SU-DHL-6 (cell line): ENCODE measurements around the gene LONRF2.

ENCODE experiments used
- H2AFZ ChIP-seq: fragments of 200-600 bp; sonication (generic); 2 replicates; pipeline ENCODE4 v1.6.1; 2014; ENCODE audit warnings: low read depth, mild to moderate bottlenecking, moderate library complexity, mixed read lengths, antibody characterized with exemption, low read length; ENCODE audit not compliant: severe bottlenecking
- H3F3A ChIP-seq: fragments of 200-600 bp; shearing (Covaris generic); 2 replicates; pipeline ENCODE4 v1.6.0; 2016; ENCODE audit warnings: antibody characterized with exemption, mild to moderate bottlenecking; ENCODE audit not compliant: insufficient read depth
- H3K27ac ChIP-seq: fragments of 200-600 bp; sonication (generic); 2 replicates; pipeline ENCODE4 v1.5.1; 2016; ENCODE audit warnings: low read depth, mild to moderate bottlenecking, low read length, moderate library complexity, mixed read lengths
- H3K27me3 ChIP-seq: fragments of 200-600 bp; sonication (generic), shearing (Covaris generic); 2 replicates; pipeline ENCODE4 v1.6.0; 2014; ENCODE audit warnings: mild to moderate bottlenecking, low read length
- H3K36me3 ChIP-seq: fragments of 200-600 bp; sonication (generic); 2 replicates; pipeline ENCODE4 v1.6.1; 2014; ENCODE audit warnings: mild to moderate bottlenecking, low read length, mixed read lengths
- H3K4me2 ChIP-seq: fragments of 300-600, 200-600 bp; shearing (Covaris generic), sonication (generic); 2 replicates; pipeline ENCODE4 v1.6.0; 2014; ENCODE audit warnings: low read length, low read depth, mild to moderate bottlenecking; ENCODE audit not compliant: poor library complexity, severe bottlenecking
- H3K4me3 ChIP-seq: fragments of 200-600 bp; sonication (generic); 2 replicates; pipeline ENCODE4 v1.5.1; 2014; ENCODE audit warnings: antibody characterized with exemption, low read length, mild to moderate bottlenecking, mixed read lengths; ENCODE audit not compliant: insufficient read depth, poor library complexity, severe bottlenecking
- H3K79me2 ChIP-seq: fragments of 200-600 bp; sonication (generic); 2 replicates; pipeline ENCODE4 v1.6.1; 2014; ENCODE audit warnings: mild to moderate bottlenecking, low read length, moderate library complexity; ENCODE audit not compliant: insufficient read depth
- H3K9ac ChIP-seq: fragments of 200-600 bp; sonication (generic); 2 replicates; pipeline ENCODE4 v1.7.0; 2014; ENCODE audit warnings: mild to moderate bottlenecking, low read length
- H3K9me2 ChIP-seq: fragments of 200-600 bp; sonication (generic); replicated peaks from 2 replicates; pipeline ENCODE4 v1.6.1; 2014; ENCODE audit warnings: low read length; ENCODE audit not compliant: insufficient read depth
- H3K9me3 ChIP-seq: fragments of 200-600 bp; sonication (generic); 2 replicates; pipeline ENCODE4 v1.6.1; 2014; ENCODE audit warnings: low read length, mixed read lengths; ENCODE audit not compliant: insufficient read depth
- H4K20me1 ChIP-seq: fragments of 200-600 bp; sonication (generic); 2 replicates; pipeline ENCODE4 v1.6.1; 2014; ENCODE audit warnings: low read depth, mild to moderate bottlenecking, antibody characterized with exemption, low read length, moderate library complexity, mixed read lengths
- EZH2phosphoT487 ChIP-seq: fragments of 200-600 bp; sonication (generic), shearing (Covaris generic); conservative IDR thresholded peaks from 2 replicates; pipeline ENCODE4 v1.6.1; 2018; ENCODE audit warnings: mild to moderate bottlenecking, antibody characterized with exemption, low read length, moderate library complexity, mixed read lengths
- TF ChIP-seq, protein P1 (sequence below): fragments of 200-600 bp; sonication (generic); IDR thresholded peaks from one replicate; pipeline ENCODE4 v1.5.1; 2017; ENCODE audit warnings: antibody characterized with exemption, mild to moderate bottlenecking, low read length, moderate library complexity; ENCODE audit not compliant: insufficient read depth, poor library complexity, severe bottlenecking

The LONRF2 gene

DNA sequence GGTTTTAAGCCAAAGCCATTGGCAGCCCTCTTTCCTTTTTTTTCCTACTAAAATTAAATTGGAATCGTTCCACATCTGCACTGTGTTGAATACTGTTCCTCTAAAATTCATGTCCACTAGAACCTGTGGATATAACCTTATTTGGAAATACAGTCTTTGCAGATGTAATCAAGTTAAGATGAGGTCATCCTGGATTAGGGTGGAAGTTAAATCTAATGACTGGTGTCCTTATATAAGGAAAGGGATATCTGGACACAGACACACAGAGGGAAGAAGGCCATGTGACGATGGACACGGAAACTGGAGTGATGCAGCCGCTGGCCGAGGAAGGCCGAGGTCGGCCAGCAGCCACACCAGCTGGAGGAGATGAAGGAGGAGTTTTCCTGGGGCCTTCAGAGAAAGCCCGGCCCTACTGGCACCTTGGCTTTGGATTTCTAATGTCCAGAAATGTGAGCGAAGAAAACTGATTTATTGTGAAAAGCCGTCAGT lies 49.4 kb downstream of the LONRF2 start:
- no peak overlapping the region for H3K9ac ChIP-seq
- H3K9me3 ChIP-seq = no peaks in the 10 kb centered on the region
- H4K20me1 ChIP-seq = no peaks in the 10 kb centered on the region
- no peaks in the 10 kb centered on the region for H3K36me3 ChIP-seq
- H3K79me2 ChIP-seq = no peaks in the 10 kb centered on the region
- H3K4me2 ChIP-seq = no peak overlapping the region
- H3K27ac ChIP-seq = no peak overlapping the region
- H3K4me3 ChIP-seq = no peak overlapping the region
- H3K27me3 ChIP-seq = no peaks in the 10 kb centered on the region
- no peak overlapping the region for H2AFZ ChIP-seq
- no peaks in the 10 kb centered on the region for H3K9me2 ChIP-seq
- H3F3A ChIP-seq = no peaks in the 10 kb centered on the region
- TF ChIP-seq, protein P1, sequence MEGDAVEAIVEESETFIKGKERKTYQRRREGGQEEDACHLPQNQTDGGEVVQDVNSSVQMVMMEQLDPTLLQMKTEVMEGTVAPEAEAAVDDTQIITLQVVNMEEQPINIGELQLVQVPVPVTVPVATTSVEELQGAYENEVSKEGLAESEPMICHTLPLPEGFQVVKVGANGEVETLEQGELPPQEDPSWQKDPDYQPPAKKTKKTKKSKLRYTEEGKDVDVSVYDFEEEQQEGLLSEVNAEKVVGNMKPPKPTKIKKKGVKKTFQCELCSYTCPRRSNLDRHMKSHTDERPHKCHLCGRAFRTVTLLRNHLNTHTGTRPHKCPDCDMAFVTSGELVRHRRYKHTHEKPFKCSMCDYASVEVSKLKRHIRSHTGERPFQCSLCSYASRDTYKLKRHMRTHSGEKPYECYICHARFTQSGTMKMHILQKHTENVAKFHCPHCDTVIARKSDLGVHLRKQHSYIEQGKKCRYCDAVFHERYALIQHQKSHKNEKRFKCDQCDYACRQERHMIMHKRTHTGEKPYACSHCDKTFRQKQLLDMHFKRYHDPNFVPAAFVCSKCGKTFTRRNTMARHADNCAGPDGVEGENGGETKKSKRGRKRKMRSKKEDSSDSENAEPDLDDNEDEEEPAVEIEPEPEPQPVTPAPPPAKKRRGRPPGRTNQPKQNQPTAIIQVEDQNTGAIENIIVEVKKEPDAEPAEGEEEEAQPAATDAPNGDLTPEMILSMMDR = no peak
- no peak for TF ChIP-seq EZH2phosphoT487

DNA sequence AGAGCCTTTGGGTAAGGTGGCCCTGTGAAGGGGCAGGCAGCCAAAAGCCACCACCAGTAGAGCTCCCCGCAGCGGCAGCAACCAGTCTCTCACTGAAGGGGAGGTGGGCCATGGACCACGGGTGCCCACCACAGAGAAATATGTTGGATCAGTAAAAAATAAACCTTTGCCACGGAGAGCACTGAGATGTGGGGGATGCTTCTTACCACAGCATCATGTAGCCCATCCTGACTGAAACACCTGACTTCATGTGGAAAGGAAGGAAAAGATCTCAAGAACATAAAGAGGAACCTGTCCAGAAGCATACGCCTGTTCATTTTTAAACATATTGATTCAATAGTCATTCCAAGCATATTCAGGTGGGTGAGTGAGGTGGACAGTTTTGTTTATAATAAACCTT lies 51.1 kb downstream of the LONRF2 start:
- TF ChIP-seq, protein P1 = no peak
- TF ChIP-seq EZH2phosphoT487 = no peak
- Histone ChIP-seq H3K4me3 (no peak overlapping the region), H3F3A (no peaks in the 10 kb centered on the region), H3K4me2 (no peak overlapping the region), H3K27me3 (no peaks in the 10 kb centered on the region), H3K9me2 (no peaks in the 10 kb centered on the region), H4K20me1 (no peaks in the 10 kb centered on the region), H3K36me3 (no peaks in the 10 kb centered on the region), H2AFZ (no peak overlapping the region), H3K9me3 (no peaks in the 10 kb centered on the region), H3K9ac (no peak overlapping the region), H3K79me2 (no peaks in the 10 kb centered on the region), H3K27ac (no peak overlapping the region)

GRCh38 chr2:100270381-100271146 lies 51.7 kb downstream of the LONRF2 start:
- Histone ChIP-seq H3K27ac (no peak overlapping the region), H2AFZ (no peak overlapping the region), H3K4me3 (no peak overlapping the region), H3K4me2 (no peak overlapping the region), H3K27me3 (no peaks in the 10 kb centered on the region), H4K20me1 (no peaks in the 10 kb centered on the region), H3F3A (no peaks in the 10 kb centered on the region), H3K36me3 (no peaks in the 10 kb centered on the region), H3K9me3 (no peaks in the 10 kb centered on the region), H3K9me2 (no peaks in the 10 kb centered on the region), H3K79me2 (no peaks in the 10 kb centered on the region), H3K9ac (no peak overlapping the region)
- TF ChIP-seq, protein P1 = no peak
- TF ChIP-seq EZH2phosphoT487 = no peak
